B cell (primary cell): Measurements from ENCODE around the gene ADGRL2. TPM values are rescaled to one million over a fixed set of nuclear protein-coding genes. Genes with fewer than 3 reads are reported as not detected.

Source experiments
- ATAC-seq: fragments of 200-7000 bp; cut with Tn5 transposase; one replicate; pipeline ENCODE4 v1.10.0; 2021; ENCODE audit warnings: low read depth, mild to moderate bottlenecking, moderate number of reproducible peaks, moderate library complexity
- CTCF ChIA-PET: fragments of 350-600 bp; sonication (Branson Sonifier 250); formaldehyde crosslinking; loops from one replicate; lab custom pipeline; 2021; ENCODE audit warnings: antibody characterized with exemption, inconsistent platforms; lab: Charles Lee
- POLR2A ChIA-PET: fragments of 350-600 bp; sonication (Branson Sonifier 250); formaldehyde crosslinking; loops from one replicate; lab custom pipeline; 2021; ENCODE audit warnings: antibody characterized with exemption; lab: Charles Lee
- DNase-seq: peaks from one replicate; pipeline ENCODE4 v3.0.0; 2013
- H2AFZ ChIP-seq: 2 replicates; pipeline ENCODE4 v1.6.1; 2012; ENCODE audit warnings: mild to moderate bottlenecking, low read depth, low read length; ENCODE audit not compliant: insufficient read depth, poor library complexity, severe bottlenecking
- H3K27ac ChIP-seq, 2 donors: 1 replicate in 1 of 2; 2 replicates in 1 of 2; pipeline ENCODE4 v1.5.1; 2012 to 2013; ENCODE audit warnings: low read length in 2 of 2, mild to moderate bottlenecking in 2 of 2, moderate library complexity in 1 of 2
- H3K27me3 ChIP-seq, 4 experiments: fragments of 200-600 bp in 1 of 4; sonication (generic) in 1 of 4; replicated peaks in 1 of 4; 1 replicate in 2 of 4; 2 replicates in 2 of 4; pipeline versions ENCODE4 v1.6.1 to v1.7.0; 2013 to 2016; ENCODE audit warnings: low read length in 3 of 4, mild to moderate bottlenecking in 2 of 4, mixed read lengths in 1 of 4, moderate library complexity in 1 of 4; ENCODE audit not compliant: insufficient read depth in 4 of 4, control insufficient read depth in 3 of 4; ENCODE audit errors: control extremely low read depth in 1 of 4
- H3K36me3 ChIP-seq, 2 experiments: replicated peaks in 1 of 2; 1 replicate in 1 of 2; 2 replicates in 1 of 2; pipeline versions ENCODE4 v1.6.1 to v1.7.1; 2013; ENCODE audit warnings: low read length in 1 of 2; ENCODE audit not compliant: insufficient read depth in 2 of 2, control insufficient read depth in 1 of 2; ENCODE audit errors: control extremely low read depth in 1 of 2, extremely low read depth in 1 of 2
- H3K4me1 ChIP-seq, 2 donors: fragments of 200-600 bp in 1 of 2; sonication (generic) in 1 of 2; 1 replicate in 1 of 2; 2 replicates in 1 of 2; pipeline versions ENCODE4 v1.5.1 to v1.6.1; 2013 to 2017; ENCODE audit warnings: low read length in 2 of 2; ENCODE audit not compliant: control insufficient read depth in 2 of 2, insufficient read depth in 2 of 2
- H3K4me2 ChIP-seq: replicated peaks from 2 replicates; pipeline ENCODE3; 2012; ENCODE audit warnings: mild to moderate bottlenecking, low read depth, low read length; ENCODE audit not compliant: poor library complexity, severe bottlenecking
- H3K4me3 ChIP-seq, 5 experiments: fragments of 200-600 bp in 1 of 5; sonication (generic) in 1 of 5; 1 replicate in 3 of 5; 2 replicates in 2 of 5; pipeline versions ENCODE4 v1.5.1 to v1.7.0; 2011 to 2016; ENCODE audit warnings: low read length in 4 of 5, mild to moderate bottlenecking in 4 of 5, low read depth in 2 of 5, control low read depth in 1 of 5, moderate library complexity in 1 of 5; ENCODE audit not compliant: insufficient read depth in 1 of 5; ENCODE audit errors: control extremely low read depth in 1 of 5, extremely low read depth in 1 of 5
- H3K79me2 ChIP-seq: fragments of 200-600 bp; sonication (generic); one replicate; pipeline ENCODE4 v1.6.0; 2016; ENCODE audit warnings: low read length; ENCODE audit not compliant: control insufficient read depth, insufficient read depth
- H3K9ac ChIP-seq: fragments of 200-600 bp; sonication (generic); 2 replicates; pipeline ENCODE4 v1.6.1; 2017; ENCODE audit warnings: mild to moderate bottlenecking, low read length, moderate library complexity
- H3K9me3 ChIP-seq, 3 donors: one replicate each; pipeline versions ENCODE4 v1.6.1 to v1.7.1; 2013; ENCODE audit warnings: low read length in 2 of 3; ENCODE audit not compliant: control insufficient read depth in 2 of 3, insufficient read depth in 1 of 3; ENCODE audit errors: control extremely low read depth in 1 of 3
- H4K20me1 ChIP-seq: 2 replicates; pipeline ENCODE4 v1.6.0; 2012; ENCODE audit warnings: mild to moderate bottlenecking, low read length; ENCODE audit not compliant: insufficient read depth, control insufficient read depth, poor library complexity, severe bottlenecking
- H3K27ac Mint-ChIP-seq: one replicate; pipeline ENCODE4 v1.8.0; 2021; ENCODE audit warnings: mixed read lengths
- H3K27me3 Mint-ChIP-seq: one replicate; pipeline ENCODE4 v1.8.0; 2021; ENCODE audit warnings: mixed read lengths
- H3K4me1 Mint-ChIP-seq: one replicate; pipeline ENCODE4 v1.8.0; 2021; ENCODE audit warnings: mixed read lengths
- H3K4me3 Mint-ChIP-seq: one replicate; pipeline ENCODE4 v1.8.0; 2021; ENCODE audit warnings: mixed read lengths
- H3K9me3 Mint-ChIP-seq: one replicate; pipeline ENCODE4 v1.8.0; 2022; ENCODE audit warnings: mixed read lengths; ENCODE audit not compliant: insufficient read depth
- EZH2 ChIP-seq: IDR thresholded peaks from 2 replicates; pipeline ENCODE4 v1.6.1; 2012; ENCODE audit warnings: borderline replicate concordance, low read depth, mild to moderate bottlenecking, moderate library complexity, low read length; ENCODE audit not compliant: insufficient read depth, poor library complexity, severe bottlenecking
- WGBS: methylation state at CpG from one replicate; pipeline ENCODE4 v1.1.5; 2013; ENCODE audit warnings: missing lambda C conversion rate; ENCODE audit not compliant: insufficient coverage; 5-methylcytosine and 5-hydroxymethylcytosine counted together
- intact Hi-C: fragments of 100-400 bp; cut with micrococcal nuclease; formaldehyde crosslinking; loops from one replicate; pipeline ENCODE4 v1.10.0; 2022
- polyA plus RNA-seq: library from polyadenylated mRNA; depleted of rRNA; stranded (reverse); fragments of >200 nt; gene quantifications from 2 replicates; pipeline ENCODE4 v1.2.3, GENCODE V29; 2012
- total RNA-seq, 2 donors: library from RNA; stranded (reverse); fragments of 120-200 nt in 1 of 2; gene quantifications; 1 replicate in 1 of 2; 2 replicates in 1 of 2; pipeline versions ENCODE4 v1.2.3 to v1.2.4, GENCODE V29; 2013 to 2022
- TF ChIP-seq, protein P1 (sequence below): fragments of 200-600 bp; IDR thresholded peaks from one replicate; pipeline ENCODE4 v1.8.0; 2022; ENCODE audit warnings: antibody characterized with exemption, mild to moderate bottlenecking

ADGRL2 gene
- total and polyA plus RNA-seq, 2 donors (not counting 1 experiment from before 2014, with no cell fraction given): not detected

DNA sequence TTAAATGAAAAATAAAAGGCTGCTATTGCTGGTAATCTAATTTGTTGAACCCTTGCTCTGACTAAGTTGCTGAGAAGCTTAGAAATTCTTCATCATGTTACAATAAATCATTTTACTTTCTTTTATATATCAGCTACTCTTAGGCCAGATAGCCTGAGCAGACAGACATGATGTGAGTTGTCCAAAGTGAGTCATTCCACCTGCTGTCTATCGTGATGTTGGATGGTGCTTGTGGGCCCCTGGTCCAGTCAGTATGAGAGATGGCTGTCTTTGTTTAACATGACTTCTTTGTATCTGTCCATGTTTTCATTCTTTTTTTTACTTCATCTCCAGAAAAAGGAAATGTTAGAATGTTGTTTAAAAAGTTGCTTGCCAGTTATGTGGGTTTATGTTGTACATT lies 188.8 kb downstream of the ADGRL2 start:
- ATAC-seq (no peak), DNase-seq (no peak)
- H3K4me2 ChIP-seq: no peak overlapping the region
- intact Hi-C loops: no loop called here
- no peaks in the 10 kb centered on the region for H3K9me3 ChIP-seq
- Mint-ChIP-seq H3K4me1 (no peaks in the 10 kb centered on the region), H3K4me3 (no peak overlapping the region), H3K27me3 (no peaks in the 10 kb centered on the region), H3K9me3 (no peaks in the 10 kb centered on the region), H3K27ac (no peak overlapping the region)
- no peaks in the 10 kb centered on the region for H3K4me1 ChIP-seq
- H3K9ac ChIP-seq: no peak overlapping the region
- no peaks in the 10 kb centered on the region for H3K79me2 ChIP-seq
- ChIA-PET POLR2A (no interaction called here), CTCF (no interaction called here)
- H3K27me3 ChIP-seq: no peaks in the 10 kb centered on the region
- WGBS: 100% methylated on average over 1 of the region's 1 CpG
- H4K20me1 ChIP-seq: no peaks in the 10 kb centered on the region
- no peaks in the 10 kb centered on the region for H3K36me3 ChIP-seq
- H3K4me3 ChIP-seq: no peak overlapping the region
- no peak for TF ChIP-seq EZH2
- TF ChIP-seq, protein P1, sequence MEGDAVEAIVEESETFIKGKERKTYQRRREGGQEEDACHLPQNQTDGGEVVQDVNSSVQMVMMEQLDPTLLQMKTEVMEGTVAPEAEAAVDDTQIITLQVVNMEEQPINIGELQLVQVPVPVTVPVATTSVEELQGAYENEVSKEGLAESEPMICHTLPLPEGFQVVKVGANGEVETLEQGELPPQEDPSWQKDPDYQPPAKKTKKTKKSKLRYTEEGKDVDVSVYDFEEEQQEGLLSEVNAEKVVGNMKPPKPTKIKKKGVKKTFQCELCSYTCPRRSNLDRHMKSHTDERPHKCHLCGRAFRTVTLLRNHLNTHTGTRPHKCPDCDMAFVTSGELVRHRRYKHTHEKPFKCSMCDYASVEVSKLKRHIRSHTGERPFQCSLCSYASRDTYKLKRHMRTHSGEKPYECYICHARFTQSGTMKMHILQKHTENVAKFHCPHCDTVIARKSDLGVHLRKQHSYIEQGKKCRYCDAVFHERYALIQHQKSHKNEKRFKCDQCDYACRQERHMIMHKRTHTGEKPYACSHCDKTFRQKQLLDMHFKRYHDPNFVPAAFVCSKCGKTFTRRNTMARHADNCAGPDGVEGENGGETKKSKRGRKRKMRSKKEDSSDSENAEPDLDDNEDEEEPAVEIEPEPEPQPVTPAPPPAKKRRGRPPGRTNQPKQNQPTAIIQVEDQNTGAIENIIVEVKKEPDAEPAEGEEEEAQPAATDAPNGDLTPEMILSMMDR: no peak
- no peak overlapping the region for H2AFZ ChIP-seq
- H3K27ac ChIP-seq: no peak overlapping the region

DNA sequence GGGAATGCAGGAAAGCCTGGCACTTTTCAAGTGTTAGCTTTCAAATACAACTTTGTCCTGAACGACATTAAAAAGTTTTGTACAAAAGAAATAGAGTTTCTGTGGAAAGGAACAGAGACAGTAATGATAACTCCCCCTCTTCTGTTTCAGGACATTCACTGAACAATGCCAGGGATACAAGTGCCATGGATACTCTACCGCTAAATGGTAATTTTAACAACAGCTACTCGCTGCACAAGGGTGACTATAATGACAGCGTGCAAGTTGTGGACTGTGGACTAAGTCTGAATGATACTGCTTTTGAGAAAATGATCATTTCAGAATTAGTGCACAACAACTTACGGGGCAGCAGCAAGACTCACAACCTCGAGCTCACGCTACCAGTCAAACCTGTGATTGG lies 189.5 kb downstream of the ADGRL2 start:
- no peak overlapping the region for H3K27ac Mint-ChIP-seq
- no peaks in the 10 kb centered on the region for H3K9me3 ChIP-seq
- H3K4me1 ChIP-seq: no peaks in the 10 kb centered on the region
- no peaks in the 10 kb centered on the region for H3K9me3 Mint-ChIP-seq
- ATAC-seq: no peak
- H3K27ac ChIP-seq: no peak overlapping the region
- ChIA-PET POLR2A (no interaction called here), CTCF (no interaction called here)
- H2AFZ ChIP-seq: no peak overlapping the region
- H3K4me3 Mint-ChIP-seq: no peak overlapping the region
- DNase-seq: no peak
- 97% methylated on average over 6 of the region's 7 CpGs for WGBS
- no peaks in the 10 kb centered on the region for H4K20me1 ChIP-seq
- no peaks in the 10 kb centered on the region for H3K27me3 Mint-ChIP-seq
- TF ChIP-seq, protein P1: no peak
- TF ChIP-seq EZH2: no peak
- no peak overlapping the region for H3K9ac ChIP-seq
- no peaks in the 10 kb centered on the region for H3K79me2 ChIP-seq
- no peak overlapping the region for H3K4me2 ChIP-seq
- H3K4me1 Mint-ChIP-seq: no peaks in the 10 kb centered on the region
- intact Hi-C loops: no loop called here
- H3K4me3 ChIP-seq: no peak overlapping the region
- no peaks in the 10 kb centered on the region for H3K27me3 ChIP-seq
- no peaks in the 10 kb centered on the region for H3K36me3 ChIP-seq
